ENCODE data around the gene PKP2.

PKP2 gene

GRCh38 chr12:32896432-32897280 is at the start of gene PKP2:
TSS of gene PKP2 (minus strand) at chr12:32896777. CDS start at chr12:32896731, 46 bp downstream.
- in situ Hi-C loops (cut with MboI; ENCODE audit: low sequenced_read_pairs): no loop called here

- in situ Hi-C loops (cut with MboI; ENCODE audit: low sequenced_read_pairs): no loop called here
These were observed 47.6 kb upstream of the PKP2 start for GRCh38 chr12:32944195-32944594.

- in situ Hi-C loops (cut with MboI; ENCODE audit: low sequenced_read_pairs): no loop called here
These were observed 43.2 kb upstream of the PKP2 start for GRCh38 chr12:32939801-32940200.

DNA sequence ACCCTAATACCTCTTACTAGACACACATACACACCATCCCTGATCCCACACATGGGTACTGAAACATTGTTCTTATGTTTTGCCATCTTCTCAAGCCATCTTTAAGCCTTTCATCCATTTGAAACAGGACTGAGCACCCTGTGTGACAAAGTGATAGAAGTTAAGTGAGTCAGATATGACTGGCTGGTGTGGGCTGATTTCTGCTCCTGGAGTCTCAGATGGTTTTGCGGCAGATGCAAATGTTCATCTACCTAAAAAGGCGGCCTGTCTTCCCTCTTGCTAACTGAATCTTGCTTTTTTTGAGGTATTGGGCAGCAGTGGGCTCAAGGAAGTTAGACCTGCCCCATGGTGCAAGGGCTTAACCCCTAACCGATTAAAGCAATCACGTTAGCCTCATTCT is 30.4 kb upstream of the PKP2 start:
- in situ Hi-C loops (cut with MboI; ENCODE audit: low sequenced_read_pairs): no loop called here

DNA sequence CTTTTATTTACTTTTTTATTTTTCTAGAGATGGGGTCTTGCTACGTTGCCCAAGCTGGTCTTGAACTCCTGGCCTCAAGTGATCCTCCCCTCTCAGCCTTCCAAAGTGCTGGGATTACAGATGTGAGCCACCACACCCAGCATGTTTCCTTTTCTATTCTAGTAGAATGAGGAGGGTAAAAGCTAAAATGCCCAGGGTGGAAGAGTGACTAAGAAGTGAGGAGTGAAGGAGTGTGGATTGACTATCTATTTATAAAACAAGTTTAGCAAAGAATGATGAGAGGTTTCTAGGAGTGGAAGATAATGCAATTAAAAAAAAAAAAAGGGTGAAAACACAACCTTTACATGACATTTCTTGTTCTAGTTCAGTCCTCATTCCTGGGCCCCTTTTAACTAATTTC is 29.8 kb upstream of the PKP2 start:
- in situ Hi-C loops (cut with MboI; ENCODE audit: low sequenced_read_pairs): no loop called here

GRCh38 chr12:32922546-32923297 is 26.1 kb upstream of the PKP2 start:
- in situ Hi-C loops (cut with MboI; ENCODE audit: low sequenced_read_pairs): no loop called here

- in situ Hi-C loops (cut with MboI; ENCODE audit: low sequenced_read_pairs): no loop called here
These were observed 24.8 kb upstream of the PKP2 start for GRCh38 chr12:32921397-32921796.

- in situ Hi-C loops (cut with MboI; ENCODE audit: low sequenced_read_pairs): no loop called here
These were observed 24.0 kb upstream of the PKP2 start for GRCh38 chr12:32920506-32921085.

- in situ Hi-C loops (cut with MboI; ENCODE audit: low sequenced_read_pairs): no loop called here
These were observed 22.6 kb upstream of the PKP2 start for GRCh38 chr12:32918890-32919801.

DNA sequence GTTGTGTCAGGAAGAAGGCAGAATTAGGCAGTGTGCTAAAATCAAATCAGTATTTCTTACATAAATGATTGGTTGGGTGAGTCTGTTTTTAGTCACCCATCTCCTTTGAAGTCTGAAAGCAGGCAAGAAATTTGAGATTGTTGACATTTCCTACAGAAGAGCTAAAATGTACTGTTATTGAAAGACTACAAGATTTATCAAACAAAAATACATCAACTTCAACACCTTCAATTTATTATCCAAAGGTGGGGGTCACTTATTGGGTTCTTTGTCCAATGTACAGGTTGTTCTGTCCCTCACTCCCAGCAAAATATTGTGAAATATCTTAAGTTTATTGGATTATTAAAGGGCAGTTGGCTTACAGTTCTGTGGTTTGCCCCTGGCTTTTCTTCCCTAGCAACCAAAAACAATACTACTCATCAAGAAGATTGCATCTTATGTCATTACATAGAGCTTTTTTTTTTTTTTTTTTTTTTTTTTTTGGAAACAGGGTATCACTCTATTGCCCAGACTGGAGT is 20.6 kb upstream of the PKP2 start:
- in situ Hi-C loops (cut with MboI; ENCODE audit: low sequenced_read_pairs): no loop called here

DNA sequence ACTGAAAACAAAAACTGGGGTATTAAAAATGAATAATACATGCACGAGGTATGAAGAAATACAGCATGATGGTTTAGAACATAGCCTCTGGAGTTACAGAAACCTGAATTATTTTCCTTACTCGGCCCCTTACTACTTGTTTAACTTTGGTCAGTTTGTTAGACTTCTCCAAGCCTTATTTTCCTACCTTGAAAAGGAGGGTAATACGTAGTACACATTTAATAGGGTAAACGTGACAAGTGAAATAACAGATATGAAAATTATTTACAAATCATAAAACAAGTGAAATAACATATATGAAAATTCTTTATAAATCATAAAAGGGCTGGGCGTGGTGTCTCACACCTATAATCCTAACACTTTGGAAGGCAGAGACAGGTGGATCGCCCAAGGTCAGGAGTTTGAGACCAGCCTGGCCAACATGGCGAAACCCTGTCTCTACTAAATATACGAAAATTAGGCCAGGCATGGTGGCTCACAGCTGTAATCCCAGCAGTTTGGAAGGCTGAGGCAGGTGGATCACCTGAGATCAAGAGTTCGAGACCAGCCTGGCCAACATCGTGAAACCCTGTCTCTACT is 11.4 kb upstream of the PKP2 start:
- in situ Hi-C loops (cut with MboI; ENCODE audit: low sequenced_read_pairs): no loop called here

DNA sequence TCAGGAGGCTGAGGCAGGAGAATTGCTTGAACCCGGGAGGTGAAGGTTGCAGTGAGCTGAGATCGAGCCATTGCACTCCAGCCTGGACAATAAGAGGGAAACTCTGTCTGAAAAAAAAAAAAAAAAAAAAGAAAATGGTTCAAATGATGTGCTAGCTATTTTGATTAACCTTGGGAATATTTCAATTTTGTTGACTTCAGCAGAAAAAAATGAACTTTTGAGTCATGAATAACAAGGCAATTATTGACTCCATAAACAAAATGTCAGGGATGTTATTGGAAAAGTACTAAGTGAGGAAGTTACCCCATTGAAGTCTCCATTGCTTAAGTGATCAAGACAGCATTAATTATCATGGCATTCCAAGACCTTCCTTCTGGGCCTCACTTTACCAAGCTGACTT is 10.6 kb upstream of the PKP2 start:
- in situ Hi-C loops (cut with MboI; ENCODE audit: low sequenced_read_pairs): no loop called here

- in situ Hi-C loops (cut with MboI; ENCODE audit: low sequenced_read_pairs): no loop called here
These were observed 10.0 kb upstream of the PKP2 start for GRCh38 chr12:32906399-32907165.

GRCh38 chr12:32903763-32904162 is 7.2 kb upstream of the PKP2 start:
- in situ Hi-C loops (cut with MboI; ENCODE audit: low sequenced_read_pairs): no loop called here

DNA sequence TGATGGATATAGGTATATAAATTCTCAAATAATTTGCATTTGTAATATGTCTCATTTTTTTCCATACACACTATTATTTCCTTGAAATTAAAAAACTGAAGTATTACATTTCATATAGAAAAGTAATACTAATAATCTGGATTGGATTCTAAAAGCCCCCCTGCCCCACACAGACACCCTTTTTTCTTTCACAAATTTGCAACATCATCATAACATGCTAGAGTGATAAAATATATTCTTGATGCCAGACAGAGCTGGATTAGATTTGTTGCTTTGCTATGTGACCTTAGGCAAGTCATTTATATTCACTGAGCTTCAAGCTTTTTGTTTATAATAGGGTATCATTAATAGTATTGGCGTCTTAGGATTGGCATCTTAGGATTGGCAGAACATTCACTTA is 6.7 kb upstream of the PKP2 start:
- in situ Hi-C loops (cut with MboI; ENCODE audit: low sequenced_read_pairs): no loop called here

- in situ Hi-C loops (cut with MboI; ENCODE audit: low sequenced_read_pairs): no loop called here
These were observed 5.9 kb upstream of the PKP2 start for GRCh38 chr12:32902287-32902997.

GRCh38 chr12:32901553-32901952 is 5.0 kb upstream of the PKP2 start:
- in situ Hi-C loops (cut with MboI; ENCODE audit: low sequenced_read_pairs): no loop called here

DNA sequence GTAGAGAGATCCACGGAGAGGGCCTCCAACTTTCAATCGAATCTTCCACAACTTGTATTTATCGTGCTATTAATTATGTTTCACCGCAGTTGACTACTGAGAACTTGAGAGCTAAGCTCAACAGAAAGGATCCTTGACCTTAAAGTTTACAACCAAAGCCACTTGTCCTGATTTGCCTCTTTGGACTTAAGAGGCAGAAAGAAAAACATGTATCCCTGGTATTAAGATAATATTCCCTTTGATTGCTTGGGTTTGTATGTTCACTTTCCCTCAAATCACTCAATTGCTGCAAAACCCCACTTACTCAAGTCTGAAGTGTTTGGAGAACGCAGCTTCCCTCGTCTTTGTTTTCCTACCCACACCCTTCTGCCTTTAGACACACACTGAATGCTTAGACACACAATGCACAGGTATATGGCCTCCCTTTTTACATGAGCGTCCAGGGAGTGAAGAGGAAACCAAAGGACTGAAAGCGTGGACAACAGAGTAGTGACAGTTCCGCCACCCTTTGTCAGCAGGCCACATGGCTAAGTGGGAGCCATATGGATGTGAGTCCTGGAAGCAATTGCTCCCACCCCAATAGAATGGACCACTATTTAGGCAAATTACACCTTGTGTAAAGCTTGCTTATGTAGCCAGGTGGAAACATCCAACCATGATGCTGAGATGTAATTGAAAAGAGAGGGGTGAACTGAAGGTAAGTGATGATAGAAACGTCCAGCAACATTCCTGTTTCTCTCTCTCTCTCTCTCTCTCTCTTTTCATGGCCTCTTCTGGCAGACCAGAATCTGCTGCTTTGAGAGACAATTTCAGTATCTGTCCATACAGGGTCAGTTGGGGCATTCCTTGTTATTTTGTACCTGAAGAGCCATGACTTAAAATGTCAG is 1.4 kb upstream of the PKP2 start:
- in situ Hi-C loops (cut with MboI; ENCODE audit: low sequenced_read_pairs): no loop called here

Measured in hTERT RPE-1 (cell line).